K562 (cell line): ENCODE results near the gene MYL11. TPM values are rescaled to one million over a fixed set of nuclear protein-coding genes. Genes with fewer than 3 reads are reported as not detected.

Source experiments
- ARID1B ChIP-seq: fragments of 450-650 bp; IDR thresholded peaks from 2 replicates; pipeline ENCODE4 v1.6.1; 2016; ENCODE audit warnings: antibody characterized with exemption, mild to moderate bottlenecking, inconsistent platforms
- ATF4 ChIP-seq: fragments of 450-650 bp; formaldehyde crosslinking; IDR thresholded peaks from 2 replicates; pipeline ENCODE4 v1.4.0; 2022; ENCODE audit warnings: mild to moderate bottlenecking, moderate library complexity
- CBFA2T3 ChIP-seq: fragments of 450-650 bp; IDR thresholded peaks from 2 replicates; pipeline ENCODE4 v1.6.1; 2017
- CBX5 ChIP-seq: IDR thresholded peaks from 2 replicates; pipeline ENCODE4 v1.6.1; 2014; ENCODE audit warnings: low read depth, borderline replicate concordance
- GATA2 ChIP-seq: sonication (generic); formaldehyde crosslinking; IDR thresholded peaks from 2 replicates; pipeline ENCODE4 v1.4.0; 2020; ENCODE audit warnings: mild to moderate bottlenecking, missing genetic modification reagents
- NFIC ChIP-seq: fragments of 450-650 bp; IDR thresholded peaks from 2 replicates; pipeline ENCODE4 v1.6.1; 2017; ENCODE audit warnings: mild to moderate bottlenecking, inconsistent platforms
- NFYB ChIP-seq: IDR thresholded peaks from 2 replicates; pipeline ENCODE4 v1.6.1; 2011; ENCODE audit warnings: mild to moderate bottlenecking, moderate library complexity; ENCODE audit not compliant: insufficient read length; ENCODE audit errors: extremely low read depth
- NRF1 ChIP-seq, 2 experiments: fragments of 450-650 bp; IDR thresholded peaks in 1 of 2; conservative IDR thresholded peaks in 1 of 2; 2 replicates each; pipeline ENCODE4 v1.6.1; 2014; ENCODE audit warnings: mild to moderate bottlenecking in 2 of 2
- PCBP1 ChIP-seq: fragments of 200-400 bp; formaldehyde crosslinking; IDR thresholded peaks from 2 replicates; pipeline ENCODE4 v1.6.1; 2018; ENCODE audit warnings: mild to moderate bottlenecking, low read depth, low read length; ENCODE audit not compliant: poor library complexity, severe bottlenecking
- PKNOX1 ChIP-seq: fragments of 450-650 bp; IDR thresholded peaks from 2 replicates; pipeline ENCODE4 v1.6.1; 2016
- POLR2A ChIP-seq: fragments of 450-650 bp; conservative IDR thresholded peaks from 2 replicates; pipeline ENCODE4 v1.6.1; 2016
- POLR2G ChIP-seq: fragments of 200-400 bp; formaldehyde crosslinking; IDR thresholded peaks from 2 replicates; pipeline ENCODE4 v1.6.1; 2017; ENCODE audit warnings: low read depth, mild to moderate bottlenecking, antibody characterized with exemption, low read length, moderate library complexity
- RAD51 ChIP-seq: fragments of 450-650 bp; IDR thresholded peaks from 2 replicates; pipeline ENCODE4 v1.7.1; 2016; ENCODE audit warnings: low read depth, mild to moderate bottlenecking, borderline replicate concordance
- SIN3B ChIP-seq: fragments of 450-650 bp; IDR thresholded peaks from 2 replicates; pipeline ENCODE4 v1.6.1; 2017; ENCODE audit warnings: low read depth, mild to moderate bottlenecking, moderate library complexity
- TAL1 ChIP-seq: fragments of 450-650 bp; IDR thresholded peaks from 2 replicates; pipeline ENCODE4 v1.6.1; 2016; ENCODE audit warnings: mild to moderate bottlenecking
- TCF3 ChIP-seq: sonication (generic); formaldehyde crosslinking; IDR thresholded peaks from 2 replicates; pipeline ENCODE4 v1.4.0; 2020; ENCODE audit warnings: mild to moderate bottlenecking, missing genetic modification reagents
- ZNF146 ChIP-seq: IDR thresholded peaks from one replicate; pipeline ENCODE4 v1.6.1; 2018; ENCODE audit warnings: missing compliant biosample characterization; ENCODE audit not compliant: unreplicated experiment
- ZNF316 ChIP-seq: fragments of 450-650 bp; IDR thresholded peaks from 2 replicates; pipeline ENCODE4 v1.6.1; 2016
- polyA plus RNA-seq, 8 experiments: library from polyadenylated mRNA; depleted of rRNA in 4 of 8; stranded (reverse) in 5 of 8; unstranded in 3 of 8; fragments of >200 nt; fragmentation: Nextera tagmentation in 2 of 8; fragmentation: Illumina TruSeq in 1 of 8; extraction: Ambion mirVana in 2 of 8; extraction: Trizol in 1 of 8; gene quantifications; 2 replicates each; pipeline versions ENCODE4 v1.2.1 to v1.2.3, GENCODE V29; 2011 to 2014; ENCODE audit warnings: inconsistent platforms in 1 of 8, missing spikeins in 1 of 8
- total RNA-seq, 7 experiments: library from RNA; depleted of rRNA in 6 of 7; stranded (reverse); fragments of >200 nt in 6 of 7; fragmentation: Illumina TruSeq in 2 of 7; extraction: Trizol in 2 of 7; gene quantifications; 2 replicates each; pipeline versions ENCODE4 v1.2.1 to v1.2.3, GENCODE V29; 2011 to 2021; ENCODE audit warnings: low replicate concordance in 1 of 7
- TF ChIP-seq, protein P1 (sequence below), 3 experiments: fragments of 200-800 bp in 1 of 3; sonication (Bioruptor generic) in 1 of 3; sonication (generic) in 1 of 3; formaldehyde crosslinking in 1 of 3; IDR thresholded peaks; 2 replicates each; pipeline versions ENCODE4 v1.6.1 to v1.8.0; 2016 to 2022; ENCODE audit warnings: mild to moderate bottlenecking in 2 of 3, missing compliant biosample characterization in 2 of 3, missing genetic modification characterization in 2 of 3, missing genetic modification reagents in 1 of 3
- TF ChIP-seq, protein P2 (sequence below): fragments of 250-450 bp; sonication (Bioruptor Pico); IDR thresholded peaks from 2 replicates; pipeline ENCODE4 v1.8.0; 2021; ENCODE audit warnings: borderline replicate concordance, mild to moderate bottlenecking, moderate library complexity; ENCODE audit not compliant: poor library complexity, severe bottlenecking
- TF ChIP-seq, protein P3 (sequence below): sonication (generic); formaldehyde crosslinking; IDR thresholded peaks from 2 replicates; pipeline ENCODE4 v1.8.0; 2022; ENCODE audit warnings: mild to moderate bottlenecking, missing genetic modification reagents

Gene MYL11
- total and polyA plus RNA-seq, 9 of the 15 experiments (the other 6 are each of a cell fraction or from before 2014, with no cell fraction given), result 0.31 to 1.5 (median 0.73) TPM; not detected in 4

DNA sequence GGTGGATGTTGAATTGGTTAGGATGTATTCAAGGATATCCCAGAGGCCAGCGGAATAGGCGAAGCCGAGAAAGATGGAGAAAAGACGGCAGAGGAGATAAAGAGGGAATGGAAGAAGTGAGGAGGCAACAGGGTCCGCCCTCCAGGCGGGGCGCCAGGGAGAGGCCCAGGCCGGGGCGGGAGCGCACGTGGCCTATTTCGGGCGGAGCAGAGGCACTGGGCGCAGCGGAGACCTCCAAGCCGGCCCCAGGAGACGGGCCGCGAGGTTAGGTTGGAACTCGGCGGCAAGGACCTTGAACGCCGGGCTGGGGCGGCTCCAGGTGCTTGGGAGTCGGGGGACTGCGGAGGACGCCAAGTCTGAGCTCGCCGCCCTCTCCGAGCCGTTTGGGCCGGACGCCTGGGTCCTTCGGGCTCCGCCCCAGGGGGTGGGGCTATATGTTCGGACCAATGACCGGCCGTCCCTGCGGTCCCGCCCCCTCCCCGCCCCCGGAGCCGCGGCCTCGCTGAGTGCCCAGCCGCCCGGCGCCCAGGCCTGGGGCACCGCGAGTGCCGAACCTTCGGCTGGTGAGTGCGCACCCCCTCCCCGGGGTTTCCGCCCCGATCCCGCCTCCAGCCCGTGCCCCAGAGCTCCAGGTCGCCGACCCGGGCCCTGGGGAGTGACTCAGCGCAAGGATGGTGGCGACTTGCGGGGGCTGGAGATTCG is 32.7 kb downstream of the MYL11 start, which contains the start of gene ZNF771 (continued):
- TF ChIP-seq PKNOX1 (no peak), POLR2G (peak; percentile 88), TAL1 (no peak), ZNF146 (CRISPR knock-in tag) (no peak), ARID1B (peak; percentile 41; the same call in 1 of the 2 replicates), TCF3 (CRISPR knock-in tag) (0 out of 2 replicates have a peak, but pooled peaks have one; percentile 11), POLR2A (peak; percentile 93), PCBP1 (peak; percentile 54), NFYB (peak; percentile 41), SIN3B (peak; percentile 47; the same call in 1 of the 2 replicates), ATF4 (0 out of 2 replicates have a peak, but pooled peaks have one; percentile 14), GATA2 (CRISPR knock-in tag) (peak; percentile 87), ZNF316 (peak; percentile 59; the same call in 1 of the 2 replicates), RAD51 (peak; percentile 85), NRF1 (conservative IDR thresholded peaks at IDR 0.05 in 1 of 2, IDR thresholded peaks at IDR 0.05 in 1 of 2) (peak; percentile 55 to 61), CBX5 (no peak), NFIC (peak; percentile 82), CBFA2T3 (no peak)
- TF ChIP-seq, protein P1, sequence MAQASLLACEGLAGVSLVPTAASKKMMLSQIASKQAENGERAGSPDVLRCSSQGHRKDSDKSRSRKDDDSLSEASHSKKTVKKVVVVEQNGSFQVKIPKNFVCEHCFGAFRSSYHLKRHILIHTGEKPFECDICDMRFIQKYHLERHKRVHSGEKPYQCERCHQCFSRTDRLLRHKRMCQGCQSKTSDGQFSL (CRISPR knock-in tag; IDR thresholded peaks at IDR 0.05), result no peak
- TF ChIP-seq, protein P1 (tag; IDR thresholded peaks at IDR 0.05), result no peak; a peak in 1 of 4 replicates
- TF ChIP-seq, protein P2, sequence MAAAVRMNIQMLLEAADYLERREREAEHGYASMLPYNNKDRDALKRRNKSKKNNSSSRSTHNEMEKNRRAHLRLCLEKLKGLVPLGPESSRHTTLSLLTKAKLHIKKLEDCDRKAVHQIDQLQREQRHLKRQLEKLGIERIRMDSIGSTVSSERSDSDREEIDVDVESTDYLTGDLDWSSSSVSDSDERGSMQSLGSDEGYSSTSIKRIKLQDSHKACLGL (CRISPR knock-in tag), result peak; percentile 75
- TF ChIP-seq, protein P3, sequence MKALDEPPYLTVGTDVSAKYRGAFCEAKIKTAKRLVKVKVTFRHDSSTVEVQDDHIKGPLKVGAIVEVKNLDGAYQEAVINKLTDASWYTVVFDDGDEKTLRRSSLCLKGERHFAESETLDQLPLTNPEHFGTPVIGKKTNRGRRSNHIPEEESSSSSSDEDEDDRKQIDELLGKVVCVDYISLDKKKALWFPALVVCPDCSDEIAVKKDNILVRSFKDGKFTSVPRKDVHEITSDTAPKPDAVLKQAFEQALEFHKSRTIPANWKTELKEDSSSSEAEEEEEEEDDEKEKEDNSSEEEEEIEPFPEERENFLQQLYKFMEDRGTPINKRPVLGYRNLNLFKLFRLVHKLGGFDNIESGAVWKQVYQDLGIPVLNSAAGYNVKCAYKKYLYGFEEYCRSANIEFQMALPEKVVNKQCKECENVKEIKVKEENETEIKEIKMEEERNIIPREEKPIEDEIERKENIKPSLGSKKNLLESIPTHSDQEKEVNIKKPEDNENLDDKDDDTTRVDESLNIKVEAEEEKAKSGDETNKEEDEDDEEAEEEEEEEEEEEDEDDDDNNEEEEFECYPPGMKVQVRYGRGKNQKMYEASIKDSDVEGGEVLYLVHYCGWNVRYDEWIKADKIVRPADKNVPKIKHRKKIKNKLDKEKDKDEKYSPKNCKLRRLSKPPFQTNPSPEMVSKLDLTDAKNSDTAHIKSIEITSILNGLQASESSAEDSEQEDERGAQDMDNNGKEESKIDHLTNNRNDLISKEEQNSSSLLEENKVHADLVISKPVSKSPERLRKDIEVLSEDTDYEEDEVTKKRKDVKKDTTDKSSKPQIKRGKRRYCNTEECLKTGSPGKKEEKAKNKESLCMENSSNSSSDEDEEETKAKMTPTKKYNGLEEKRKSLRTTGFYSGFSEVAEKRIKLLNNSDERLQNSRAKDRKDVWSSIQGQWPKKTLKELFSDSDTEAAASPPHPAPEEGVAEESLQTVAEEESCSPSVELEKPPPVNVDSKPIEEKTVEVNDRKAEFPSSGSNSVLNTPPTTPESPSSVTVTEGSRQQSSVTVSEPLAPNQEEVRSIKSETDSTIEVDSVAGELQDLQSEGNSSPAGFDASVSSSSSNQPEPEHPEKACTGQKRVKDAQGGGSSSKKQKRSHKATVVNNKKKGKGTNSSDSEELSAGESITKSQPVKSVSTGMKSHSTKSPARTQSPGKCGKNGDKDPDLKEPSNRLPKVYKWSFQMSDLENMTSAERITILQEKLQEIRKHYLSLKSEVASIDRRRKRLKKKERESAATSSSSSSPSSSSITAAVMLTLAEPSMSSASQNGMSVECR (CRISPR knock-in tag), result peak; percentile 95
